ENCODE data around the gene RECQL5. TPM values are rescaled to one million over a fixed set of nuclear protein-coding genes. Genes with fewer than 3 reads are reported as not detected.

RECQL5 gene
- total and polyA plus RNA-seq, 2 of the 8 experiments (the other 6 are each of a cell fraction or from before 2014, with no cell fraction given) = 15.1 to 41.1 TPM

DNA sequence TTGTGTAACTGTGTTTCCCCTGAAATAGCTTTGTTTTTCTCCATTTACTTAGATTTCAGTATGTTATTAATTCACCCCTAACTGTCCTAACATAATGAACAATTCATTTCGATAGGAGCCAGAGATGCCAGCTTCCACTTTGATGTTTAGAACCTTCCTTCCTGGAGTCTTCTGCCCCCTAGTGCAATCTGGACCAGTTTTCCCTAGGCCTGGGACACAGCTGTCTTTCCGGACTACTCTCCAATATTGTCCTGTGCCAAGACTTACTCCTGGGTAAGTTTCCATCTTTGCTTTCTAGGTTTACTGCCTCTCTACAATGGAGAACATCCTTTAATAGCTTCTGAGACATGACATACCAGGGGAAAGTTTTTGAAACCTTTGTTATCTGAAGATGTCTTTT lies 12.8 kb downstream of the RECQL5 start:
- WGBS, 2 experiments (ENCODE audit: extremely low coverage in 1 of 2, insufficient coverage in 1 of 2, insufficient read length in 1 of 2, insufficient replicate concordance in 2 of 2, low coverage in 1 of 2, low lambda C conversion rate in 2 of 2, missing lambda C conversion rate in 1 of 2) = 82% methylated on average over 2 of the region's 2 CpGs; no CpG with 5 or more reads in 1 of the 2 experiments
- no peak overlapping the region for H3K56ac ChIP-seq (replicated peaks; ENCODE audit: insufficient read length, low read depth, low read length)
- no peaks in the 10 kb centered on the region for H3K23me2 ChIP-seq (ENCODE audit: low read depth, low read length)
- TF ChIP-seq POLR2AphosphoS5 (IDR thresholded peaks at IDR 0.05; ENCODE audit: low read depth, low read length) (no peak), HDAC6 (IDR thresholded peaks at IDR 0.05; ENCODE audit: low read depth, low read length) (no peak), TAF7 (optimal IDR thresholded peaks at IDR 0.05; ENCODE audit: borderline replicate concordance, low read depth, low read length) (no peak), RBBP5 (IDR thresholded peaks at IDR 0.05; ENCODE audit: borderline replicate concordance, low read depth, low read length) (no peak), SP1 (IDR thresholded peaks at IDR 0.05; ENCODE audit: low read depth, low read length) (no peak), CREB1 (IDR thresholded peaks at IDR 0.05) (no peak), CBX8 (IDR thresholded peaks at IDR 0.05; ENCODE audit: borderline replicate concordance, low read depth, low read length) (no peak), JUN (IDR thresholded peaks at IDR 0.05; ENCODE audit: low read depth, low read length) (no peak), BACH1 (IDR thresholded peaks at IDR 0.05; ENCODE audit: low read length) (no peak), RXRA (IDR thresholded peaks at IDR 0.05; ENCODE audit: insufficient read depth, low read depth, low read length) (no peak), EP300 (IDR thresholded peaks at IDR 0.05; ENCODE audit: borderline replicate concordance in 1 of 2, low read depth in 2 of 2, low read length in 2 of 2) (no peak), CTBP2 (IDR thresholded peaks at IDR 0.05; ENCODE audit: borderline replicate concordance, insufficient read depth, insufficient read length, low read length) (no peak)

More for the DNA sequence above, 12.8 kb downstream of the RECQL5 start:
- H3K79me1 ChIP-seq (ENCODE audit: low read depth, low read length) = no peaks in the 10 kb centered on the region
- no peak overlapping the region for H2AFZ ChIP-seq (ENCODE audit: low read length)
- POLR2A ChIA-PET (ENCODE audit: partially characterized antibody) = interaction anchor here (0.8 to 5.8 kb wide), 9 partner anchors 9 to 126 kb away, joined by 3 to 42 read pairs (median 3); partner anchors contain the start of genes RECQL5 and SAP30BP
- no peak overlapping the region for H4K91ac ChIP-seq (replicated peaks; ENCODE audit: insufficient read length, low read length)
- no peak overlapping the region for H2BK15ac ChIP-seq (ENCODE audit: low read length)
- H3K23ac ChIP-seq (ENCODE audit: insufficient read length) = no peak overlapping the region
- no peaks in the 10 kb centered on the region for H3K9me3 ChIP-seq (ENCODE audit: insufficient read depth in 2 of 2, low read depth in 1 of 2, low read length in 1 of 2)
- no peak overlapping the region for H3K4ac ChIP-seq (replicated peaks; ENCODE audit: insufficient read length, low read depth, low read length)
- FAIRE-seq (no peak), DNase-seq (ENCODE audit: low read depth in 1 of 2, low spot score in 2 of 2) (no peak)
- H4K8ac ChIP-seq (ENCODE audit: extremely low read depth, insufficient read depth, low read length) = no peak overlapping the region
- H3K4me1 ChIP-seq (replicated peaks in 1 of 4; ENCODE audit: control insufficient read depth in 3 of 4, insufficient read depth in 4 of 4, low read length in 3 of 4) = no peaks in the 10 kb centered on the region
- H2AK5ac ChIP-seq (ENCODE audit: low read depth, low read length) = no peak overlapping the region
- H2BK12ac ChIP-seq (ENCODE audit: low read depth, low read length) = no peak overlapping the region
- H2BK120ac ChIP-seq (replicated peaks; ENCODE audit: low read depth, low read length) = no peak overlapping the region
- no peak overlapping the region for H3K9ac ChIP-seq (replicated peaks in 1 of 4; ENCODE audit: extremely low read depth in 1 of 4, low read depth in 3 of 4, low read length in 3 of 4)
- H3K79me2 ChIP-seq (ENCODE audit: control insufficient read depth in 1 of 2, insufficient read depth in 2 of 2, low read length in 2 of 2) = no peaks in the 10 kb centered on the region
- H3K36me3 ChIP-seq (ENCODE audit: control insufficient read depth in 2 of 4, insufficient read depth in 4 of 4, low read length in 3 of 4) = peaks cover 6 to 33% (median 11%) of the 10 kb centered on the region in 4 experiments; a peak in 7 of 8 replicates
- peaks cover 0 to 5% of the 10 kb centered on the region in 2 experiments for H4K20me1 ChIP-seq (replicated peaks in 1 of 2; ENCODE audit: control insufficient read depth in 1 of 2, insufficient read depth in 2 of 2, low read length in 2 of 2)
- CTCF ChIA-PET (ENCODE audit: partially characterized antibody) = interaction anchor here (0.8 to 51.0 kb wide), 19 partner anchors 7 to 123 kb away, joined by 3 to 2200 read pairs (median 6); partner anchors contain the start of genes GALK1, RECQL5, SAP30BP and SMIM5
- H3K27me3 ChIP-seq (replicated peaks in 1 of 4; ENCODE audit: control insufficient read depth in 3 of 4, extremely low read depth in 1 of 4, insufficient read depth in 3 of 4, low read length in 3 of 4) = no peaks in the 10 kb centered on the region
- no peak overlapping the region for H3K18ac ChIP-seq (ENCODE audit: extremely low read depth, low read length)
- H4K5ac ChIP-seq (ENCODE audit: insufficient read length, low read depth, low read length) = no peak overlapping the region
- no peak overlapping the region for H3K27ac ChIP-seq (ENCODE audit: low read depth, low read length)
- H2BK5ac ChIP-seq (ENCODE audit: low read depth, low read length) = no peak overlapping the region
- no peak overlapping the region for H3K4me3 ChIP-seq (ENCODE audit: extremely low read depth in 1 of 4, insufficient read depth in 2 of 4, low read depth in 3 of 4, low read length in 4 of 4)
- no peak overlapping the region for H2BK20ac ChIP-seq (ENCODE audit: low read length)
- no peak overlapping the region for H3K14ac ChIP-seq (ENCODE audit: insufficient read length)
- no peak overlapping the region for H3K4me2 ChIP-seq (ENCODE audit: insufficient read depth in 1 of 2, low read depth in 2 of 2, low read length in 2 of 2)

Data from H1 (cell line).